Erythroblast (primary cell): ENCODE measurements around the gene CIC.

Experiments used
- GATA1 ChIP-seq: IDR thresholded peaks from 2 replicates; pipeline ENCODE4 v1.6.1; 2011; ENCODE audit warnings: low read depth, mild to moderate bottlenecking, control low read depth, low read length, moderate library complexity
- POLR2A ChIP-seq: IDR thresholded peaks from 2 replicates; pipeline ENCODE4 v1.6.1; 2011; ENCODE audit warnings: mild to moderate bottlenecking, low read length

GRCh38 chr19:42306646-42307045, 37.6 kb downstream of the CIC start:
- no peak for TF ChIP-seq POLR2A
- no peak for TF ChIP-seq GATA1
